Ectodermal cell (in vitro differentiated cells): ENCODE data around the gene TSPAN13.
A peak's percentile ranks its signal among the peaks of the same experiment; 100 is the strongest.
"Not testable (repeated sequence)": the region's sequence is repeated elsewhere in the genome, so short reads cannot be mapped to it uniquely, and the experiment has no call there.

Experiments used
- H3K27ac ChIP-seq: 2 replicates; pipeline ENCODE4 v1.7.0; 2013; ENCODE audit warnings: mild to moderate bottlenecking, low read depth, low read length; ENCODE audit not compliant: insufficient read depth, poor library complexity, severe bottlenecking
- H3K27me3 ChIP-seq: 2 replicates; pipeline ENCODE4 v1.7.0; 2013; ENCODE audit warnings: mild to moderate bottlenecking, low read length; ENCODE audit not compliant: insufficient read depth, control insufficient read depth, poor library complexity, severe bottlenecking
- H3K36me3 ChIP-seq: one replicate; pipeline ENCODE4 v1.7.0; 2013; ENCODE audit warnings: low read length; ENCODE audit not compliant: control insufficient read depth, insufficient read depth
- H3K4me1 ChIP-seq: one replicate; pipeline ENCODE4 v1.7.0; 2013; ENCODE audit warnings: low read length; ENCODE audit not compliant: control insufficient read depth, insufficient read depth
- H3K4me3 ChIP-seq: 2 replicates; pipeline ENCODE4 v1.7.0; 2013; ENCODE audit warnings: low read depth, low read length, control low read depth; ENCODE audit not compliant: insufficient read depth
- H3K9me3 ChIP-seq: 2 replicates; pipeline ENCODE4 v1.7.0; 2013; ENCODE audit warnings: mild to moderate bottlenecking, low read length, moderate library complexity; ENCODE audit not compliant: control insufficient read depth
- WGBS, 2 experiments: methylation state at CpG; one replicate each; pipeline ENCODE4 v1.1.7; 2013; ENCODE audit warnings: missing lambda C conversion rate in 2 of 2; 5-methylcytosine and 5-hydroxymethylcytosine counted together

TSPAN13 gene

DNA sequence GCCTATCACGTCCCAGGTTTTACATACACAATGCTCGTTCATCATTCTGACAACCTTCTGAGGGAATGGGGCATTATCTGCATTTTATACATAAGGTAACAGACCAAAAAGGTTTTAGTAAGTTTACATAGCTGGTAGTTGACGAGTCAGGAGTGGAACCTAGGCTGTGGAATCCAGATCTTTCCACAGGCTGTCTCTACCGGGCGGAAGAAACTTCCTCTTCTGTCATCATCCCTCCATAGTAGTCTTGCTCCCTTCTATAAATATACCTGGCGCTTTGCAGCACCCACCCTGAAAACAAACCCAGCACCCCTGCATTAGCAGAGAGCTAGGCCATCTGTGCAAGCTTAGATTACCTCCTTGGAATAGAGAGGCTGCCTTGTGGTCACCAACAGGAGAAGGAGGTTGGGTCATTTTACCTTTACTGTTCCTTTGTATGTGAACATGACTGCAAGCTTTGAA, 1.3 kb downstream of the TSPAN13 start:
- no peaks in the 10 kb centered on the region for H3K9me3 ChIP-seq
- H3K27ac ChIP-seq = no peak overlapping the region
- 47 to 50% methylated on average over 6 of the region's 6 CpGs for WGBS, 2 experiments
- peak overlapping the region; percentile 86 for H3K4me3 ChIP-seq
- H3K4me1 ChIP-seq = peaks cover 6% of the 10 kb centered on the region
- peaks cover 11% of the 10 kb centered on the region for H3K27me3 ChIP-seq
- no peaks in the 10 kb centered on the region for H3K36me3 ChIP-seq

DNA sequence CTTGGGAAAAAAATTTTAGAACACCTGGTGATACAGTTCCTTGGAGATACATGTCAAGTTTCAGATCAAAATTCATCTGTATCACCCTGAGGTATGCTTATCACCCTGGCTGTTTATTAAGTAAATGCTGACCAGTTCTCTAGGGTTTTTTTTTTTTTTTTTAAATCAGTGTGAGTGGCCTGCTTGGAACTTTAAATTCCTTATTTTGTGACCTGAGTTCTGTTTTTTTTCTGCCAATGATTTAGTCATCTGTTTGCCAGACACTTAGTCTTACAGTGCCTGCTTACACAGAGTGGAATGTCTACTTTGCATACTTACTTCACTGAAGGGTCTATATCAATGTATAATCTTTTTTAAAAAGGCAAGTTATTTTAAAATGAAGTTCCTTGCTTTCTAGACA, 1.8 kb downstream of the TSPAN13 start:
- Histone ChIP-seq H3K4me1 (peaks cover 6% of the 10 kb centered on the region), H3K27ac (no peak overlapping the region), H3K27me3 (peaks cover 11% of the 10 kb centered on the region), H3K36me3 (no peaks in the 10 kb centered on the region), H3K4me3 (no peak overlapping the region), H3K9me3 (no peaks in the 10 kb centered on the region)

DNA sequence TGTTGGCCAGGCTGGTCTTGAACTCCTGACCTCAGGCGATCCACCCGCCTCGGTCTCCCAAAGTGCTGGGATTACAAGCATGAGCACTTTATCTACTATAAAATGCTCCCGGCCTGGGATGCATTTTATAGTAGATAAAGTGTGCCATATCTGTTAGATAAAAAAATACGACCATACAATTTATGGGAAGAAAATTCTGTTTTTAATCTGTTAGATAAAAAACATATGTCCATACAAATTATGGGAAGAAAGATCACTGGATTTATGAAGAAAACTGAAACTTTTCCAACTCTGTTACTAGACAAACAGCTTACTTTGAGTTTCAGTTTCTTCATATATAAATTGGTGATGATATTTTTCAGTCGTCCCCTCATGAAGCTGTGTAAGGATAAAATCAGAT, 4.5 kb downstream of the TSPAN13 start:
- H3K27ac ChIP-seq = no peak overlapping the region
- H3K27me3 ChIP-seq = peaks cover 11% of the 10 kb centered on the region
- H3K36me3 ChIP-seq = no peaks in the 10 kb centered on the region
- H3K9me3 ChIP-seq = no peaks in the 10 kb centered on the region
- peaks cover 6% of the 10 kb centered on the region for H3K4me1 ChIP-seq
- H3K4me3 ChIP-seq = no peak overlapping the region
- WGBS, 2 experiments = 83 to 94% methylated on average over 3 to 5 of the region's 6 CpGs

DNA sequence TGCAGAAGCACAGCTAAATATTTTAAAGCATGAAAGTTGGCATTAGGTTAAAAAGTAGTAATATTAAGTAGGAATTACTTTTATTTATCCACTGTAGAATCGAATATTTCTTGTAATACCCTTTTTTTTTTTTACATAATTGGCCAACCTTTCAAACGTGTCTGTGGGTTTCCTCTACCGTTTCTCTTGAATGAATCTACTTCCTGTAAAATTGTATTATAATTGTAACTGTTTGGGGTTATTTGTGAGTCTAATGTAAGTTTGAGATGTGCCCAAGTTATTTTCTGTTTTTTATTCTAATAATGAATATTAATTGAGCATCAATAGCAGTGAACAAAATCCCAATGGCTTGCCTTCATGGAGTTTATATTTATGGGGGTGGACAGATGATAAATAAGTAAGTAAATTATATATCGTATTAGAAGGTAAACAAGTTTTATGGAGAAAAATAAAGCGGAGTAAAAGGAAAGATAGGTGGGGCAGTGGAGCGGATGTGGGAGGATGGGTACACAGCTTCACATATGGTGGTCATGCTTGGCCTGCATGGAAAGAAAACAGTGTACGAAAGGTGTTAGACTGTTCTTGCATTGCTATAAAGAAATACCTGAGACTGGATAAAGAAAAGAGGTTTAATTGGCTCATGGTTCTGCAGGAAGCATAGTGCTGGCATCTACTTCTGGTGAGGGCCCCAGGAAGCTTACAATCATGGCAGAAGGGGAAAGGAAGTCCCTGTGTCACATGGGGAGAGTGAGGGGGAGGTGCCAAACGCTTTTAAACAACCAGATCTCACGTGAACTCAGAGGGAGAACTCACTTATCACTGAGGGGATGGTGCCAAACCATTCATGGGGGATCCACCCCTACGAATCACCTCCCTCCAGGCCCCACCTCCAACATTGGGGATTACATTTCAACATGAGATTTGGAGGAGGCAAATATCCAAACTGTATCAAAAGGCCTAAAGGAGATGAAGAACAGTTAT, 5.4 kb downstream of the TSPAN13 start:
- Histone ChIP-seq H3K4me1 (peaks cover 6% of the 10 kb centered on the region), H3K4me3 (no peak overlapping the region), H3K27ac (no peak overlapping the region), H3K36me3 (no peaks in the 10 kb centered on the region), H3K9me3 (no peaks in the 10 kb centered on the region), H3K27me3 (peaks cover 11% of the 10 kb centered on the region)
- 92 to 97% methylated on average over 7 of the region's 10 CpGs for WGBS, 2 experiments

DNA sequence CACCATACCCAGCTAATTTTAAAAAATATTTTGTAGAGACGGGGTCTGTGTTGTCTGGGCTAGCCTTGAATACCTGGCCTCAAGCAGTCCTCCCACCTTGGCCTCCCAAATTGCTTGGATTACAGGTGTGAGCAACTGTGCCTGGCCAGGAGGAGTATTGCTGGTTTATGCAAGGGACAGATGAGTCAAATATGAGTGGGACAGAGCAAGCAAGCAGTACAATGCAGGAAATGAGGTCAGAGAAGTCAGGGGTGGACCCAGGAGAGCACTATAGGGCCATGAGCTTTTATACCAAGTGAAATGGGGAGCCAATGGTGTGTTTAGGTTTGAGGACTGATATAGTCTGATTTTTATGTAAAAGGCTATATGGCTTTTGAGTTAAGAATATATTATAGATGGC, 6.3 kb downstream of the TSPAN13 start:
- WGBS, 2 experiments = 92 to 100% methylated on average over 1 of the region's 1 CpG
- no peak overlapping the region for H3K27ac ChIP-seq
- no peaks in the 10 kb centered on the region for H3K9me3 ChIP-seq
- H3K27me3 ChIP-seq = peaks cover 5% of the 10 kb centered on the region
- peaks cover 6% of the 10 kb centered on the region for H3K4me1 ChIP-seq
- no peaks in the 10 kb centered on the region for H3K36me3 ChIP-seq
- no peak overlapping the region for H3K4me3 ChIP-seq

DNA sequence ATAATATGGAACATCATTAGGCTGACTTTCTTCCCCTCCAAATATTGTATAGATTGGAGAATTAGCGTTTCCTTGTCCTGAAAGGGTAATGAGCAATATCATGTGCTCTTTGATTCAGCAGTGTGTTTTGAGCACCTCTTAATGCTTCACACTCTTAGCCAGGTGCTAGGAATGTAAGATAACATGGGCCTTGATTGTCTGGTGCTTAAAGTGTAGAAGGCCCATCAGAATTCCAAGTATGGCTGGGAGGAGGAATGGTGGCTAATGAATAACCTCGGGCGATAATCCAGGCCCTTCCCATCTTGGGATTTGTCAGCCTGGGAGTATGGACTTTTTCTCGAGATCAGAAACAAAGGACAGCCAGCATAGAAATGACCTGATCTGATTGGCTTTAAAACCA, 8.6 kb downstream of the TSPAN13 start:
- no peaks in the 10 kb centered on the region for H3K27me3 ChIP-seq
- H3K27ac ChIP-seq = no peak overlapping the region
- no peaks in the 10 kb centered on the region for H3K36me3 ChIP-seq
- H3K9me3 ChIP-seq = no peaks in the 10 kb centered on the region
- H3K4me1 ChIP-seq = no peaks in the 10 kb centered on the region
- WGBS, 2 experiments = 95 to 97% methylated on average over 4 of the region's 4 CpGs
- no peak overlapping the region for H3K4me3 ChIP-seq

DNA sequence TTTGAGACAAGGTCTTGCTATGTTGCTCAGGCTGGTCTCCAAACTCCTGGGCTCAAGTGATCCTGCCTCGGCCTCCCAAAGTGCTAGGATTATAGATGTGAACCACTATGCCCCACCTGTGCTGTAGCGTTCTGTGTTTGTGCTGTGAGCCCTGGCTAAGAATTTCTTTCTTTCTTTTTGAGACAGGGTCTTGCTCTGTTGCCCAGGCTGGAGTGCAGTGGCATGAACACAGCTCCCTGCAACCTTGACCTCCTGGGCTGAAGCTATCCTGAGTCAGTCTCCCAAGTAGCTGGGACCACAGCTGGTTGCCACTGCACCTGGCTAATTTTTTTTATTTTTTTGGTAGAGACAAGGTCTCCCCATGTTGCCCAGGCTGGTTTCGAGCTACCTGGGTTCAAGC, 11.4 kb downstream of the TSPAN13 start:
- Histone ChIP-seq H3K4me3 (no peak overlapping the region), H3K27me3 (no peaks in the 10 kb centered on the region), H3K4me1 (no peaks in the 10 kb centered on the region), H3K9me3 (no peaks in the 10 kb centered on the region), H3K27ac (no peak overlapping the region), H3K36me3 (no peaks in the 10 kb centered on the region)
- WGBS, 2 experiments = 94 to 95% methylated on average over 3 of the region's 3 CpGs

DNA sequence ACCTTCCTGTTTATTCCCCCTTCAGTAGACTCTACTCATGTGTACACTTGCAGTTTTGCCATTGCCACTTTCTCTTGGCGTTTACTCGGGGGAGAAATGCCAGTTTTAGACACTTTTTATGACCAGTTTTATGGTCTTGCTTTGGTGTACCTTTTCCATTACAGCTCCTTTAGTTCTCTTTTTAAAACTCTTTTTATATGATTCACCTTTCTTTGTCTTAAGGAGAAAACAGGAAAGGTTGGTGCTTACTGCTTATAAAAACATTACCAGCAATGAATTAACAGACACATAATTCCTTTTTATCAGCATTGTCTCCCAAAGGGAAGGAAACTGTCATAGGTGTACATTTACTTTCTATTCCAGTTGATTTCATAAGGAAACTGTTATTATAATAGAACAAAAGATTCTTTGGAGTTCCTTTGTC, 11.9 kb downstream of the TSPAN13 start:
- Histone ChIP-seq H3K4me3 (no peak overlapping the region), H3K36me3 (no peaks in the 10 kb centered on the region), H3K9me3 (no peaks in the 10 kb centered on the region), H3K27ac (no peak overlapping the region), H3K27me3 (no peaks in the 10 kb centered on the region), H3K4me1 (no peaks in the 10 kb centered on the region)
- 98 to 100% methylated on average over 2 of the region's 2 CpGs for WGBS, 2 experiments

DNA sequence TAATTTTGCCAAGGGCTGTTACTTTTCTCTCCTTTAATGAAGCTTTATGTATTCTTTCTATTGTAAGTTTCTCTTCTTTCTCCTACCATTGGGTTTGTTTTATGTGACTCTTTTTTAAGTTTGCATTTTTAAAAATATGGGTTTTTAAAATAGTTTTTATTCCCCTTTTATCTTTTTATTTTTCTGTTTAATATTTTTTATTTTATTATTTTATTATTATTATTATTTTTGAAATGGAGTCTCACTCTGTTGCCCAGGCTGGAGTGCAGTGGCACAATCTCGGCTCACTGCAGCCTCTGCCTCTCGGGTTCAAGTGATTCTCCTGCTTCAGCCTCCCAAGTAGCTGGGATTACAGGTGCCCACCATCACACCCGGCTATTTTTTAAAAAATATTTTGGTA, 16.4 kb downstream of the TSPAN13 start:
- 98 to 100% methylated on average over 3 of the region's 3 CpGs for WGBS, 2 experiments
- H3K36me3 ChIP-seq, H3K4me1 ChIP-seq, H3K4me3 ChIP-seq, H3K9me3 ChIP-seq, H3K27me3 ChIP-seq, H3K27ac ChIP-seq: not testable (repeated sequence)

DNA sequence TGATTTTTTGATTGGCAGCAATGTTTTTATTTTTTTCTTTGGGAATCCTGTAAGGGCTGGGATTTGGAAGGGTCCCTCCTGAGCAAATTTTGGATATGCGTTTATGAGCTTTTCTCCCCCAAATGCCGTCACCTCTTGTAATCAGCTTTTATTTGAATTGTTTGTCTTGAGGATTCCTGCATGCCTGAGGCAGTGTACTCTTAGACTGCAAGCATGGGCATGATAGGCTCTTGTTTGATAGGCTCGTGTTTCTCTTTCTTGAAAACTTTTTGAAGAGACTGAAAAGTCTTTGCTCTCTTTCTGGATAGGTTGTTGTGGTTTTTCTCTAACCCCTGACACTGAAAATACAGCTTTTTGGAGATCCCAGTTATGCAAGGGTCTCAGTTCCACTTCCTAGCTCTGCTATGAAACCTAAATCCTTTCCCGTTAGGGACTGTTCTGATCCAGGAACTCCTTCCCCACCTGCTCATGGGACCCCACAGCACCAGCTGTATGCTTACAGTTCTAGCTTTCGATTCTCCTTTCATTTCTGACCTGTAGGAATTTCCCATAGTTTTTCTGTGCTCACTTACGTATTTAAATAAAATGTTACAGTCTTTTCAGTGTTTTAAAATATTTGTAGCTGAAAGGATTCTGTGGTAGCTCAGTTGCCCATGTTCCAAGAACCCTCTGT, 17.2 kb downstream of the TSPAN13 start:
- H3K27ac ChIP-seq = no peak overlapping the region
- no peaks in the 10 kb centered on the region for H3K36me3 ChIP-seq

More for the DNA sequence above, 17.2 kb downstream of the TSPAN13 start:
- no peaks in the 10 kb centered on the region for H3K4me1 ChIP-seq
- H3K27me3 ChIP-seq = no peaks in the 10 kb centered on the region
- no peak overlapping the region for H3K4me3 ChIP-seq
- 81 to 91% methylated on average over 6 of the region's 6 CpGs for WGBS, 2 experiments
- H3K9me3 ChIP-seq = no peaks in the 10 kb centered on the region
